ENCODE data around the gene MAP3K9.
A peak's percentile ranks its signal among the peaks of the same experiment; 100 is the strongest.

The MAP3K9 gene

GRCh38 chr14:70780396-70781075 is 28.8 kb downstream of the MAP3K9 start:
- DNase-seq = no peak

GRCh38 chr14:70779667-70780066 is 29.6 kb downstream of the MAP3K9 start:
- no peak for DNase-seq

- no peak for DNase-seq
Measured at GRCh38 chr14:70776197-70776596, 33.1 kb downstream of the MAP3K9 start.

GRCh38 chr14:70773182-70773862 is 36.0 kb downstream of the MAP3K9 start:
- DNase-seq = no peak

GRCh38 chr14:70771781-70772212 is 37.5 kb downstream of the MAP3K9 start:
- no peak for DNase-seq

- no peak for DNase-seq
Measured at GRCh38 chr14:70770490-70770889, 38.8 kb downstream of the MAP3K9 start.

- no peak for DNase-seq
Measured at GRCh38 chr14:70759398-70759797, 49.9 kb downstream of the MAP3K9 start.

GRCh38 chr14:70755655-70756054 is 53.7 kb downstream of the MAP3K9 start:
- no peak for DNase-seq

- DNase-seq = peak; percentile 28
Measured at GRCh38 chr14:70754991-70755390, 54.3 kb downstream of the MAP3K9 start.

GRCh38 chr14:70753518-70753953 is 55.8 kb downstream of the MAP3K9 start:
- DNase-seq = no peak

- no peak for DNase-seq
Measured at GRCh38 chr14:70748422-70748821, 60.9 kb downstream of the MAP3K9 start.

GRCh38 chr14:70744641-70745040 is 64.7 kb downstream of the MAP3K9 start:
- no peak for DNase-seq

- no peak for DNase-seq
Measured at GRCh38 chr14:70742316-70742715, 67.0 kb downstream of the MAP3K9 start.

GRCh38 chr14:70741482-70741881 is 67.8 kb downstream of the MAP3K9 start:
- no peak for DNase-seq

GRCh38 chr14:70735043-70735442 is 74.3 kb downstream of the MAP3K9 start:
- peak; percentile 69 for DNase-seq

- DNase-seq = no peak
Measured at GRCh38 chr14:70731447-70732239, 77.7 kb downstream of the MAP3K9 start.

- DNase-seq = no peak
Measured at GRCh38 chr14:70730393-70730792, 78.9 kb downstream of the MAP3K9 start.

GRCh38 chr14:70726651-70727375 is 82.5 kb downstream of the MAP3K9 start:
- DNase-seq = peak; percentile 43

GRCh38 chr14:70724944-70725343 is 84.4 kb downstream of the MAP3K9 start:
- DNase-seq = no peak

GRCh38 chr14:70724110-70724509 is 85.2 kb downstream of the MAP3K9 start:
- DNase-seq = no peak

- DNase-seq = no peak
Measured at GRCh38 chr14:70723276-70723675, 86.0 kb downstream of the MAP3K9 start.

GRCh38 chr14:70722418-70722817 is 86.9 kb downstream of the MAP3K9 start:
- no peak for DNase-seq

GRCh38 chr14:70721542-70721941 is 87.8 kb downstream of the MAP3K9 start:
- no peak for DNase-seq

Measured in DMS 273 treated with DMSO at 0.1 percent for 48 hours (cell line).